ENCODE results near the gene ALDH1B1.

GRCh38 chr9:38441347-38442085 lies 49.0 kb downstream of the ALDH1B1 start:
- no peak for TF ChIP-seq POLR2A (IDR thresholded peaks at IDR 0.05)
- no peak for TF ChIP-seq CTCF (IDR thresholded peaks at IDR 0.05)
- no peak for TF ChIP-seq EP300 (IDR thresholded peaks at IDR 0.05)
- no peak for TF ChIP-seq POLR2AphosphoS5 (IDR thresholded peaks at IDR 0.05)
